Adrenal gland (tissue), 5 donors: ENCODE measurements around the gene ANKRD30A.
"Not testable (repeated sequence)": the region's sequence is repeated elsewhere in the genome, so short reads cannot be mapped to it uniquely, and the experiment has no call there.

Source experiments
- CTCF ChIP-seq, 6 experiments: fragments of 450-650 bp in 4 of 6; fragments of 200-600 bp in 2 of 6; sonication (generic) in 1 of 6; IDR thresholded peaks; 1 replicate in 5 of 6; 2 replicates in 1 of 6; pipeline versions ENCODE4 v1.5.1 to v1.8.0; 2016 to 2021; ENCODE audit warnings: antibody characterized with exemption in 6 of 6, mild to moderate bottlenecking in 2 of 6, moderate library complexity in 1 of 6
- POLR2A ChIP-seq, 2 donors: fragments of 450-650 bp; IDR thresholded peaks; one replicate each; pipeline ENCODE4 v1.6.1; 2017; ENCODE audit warnings: antibody characterized with exemption in 2 of 2, mild to moderate bottlenecking in 2 of 2, moderate library complexity in 1 of 2
- donor health status: DM: no; HTN: no; CAD: no.

- TF ChIP-seq CTCF, POLR2A (IDR thresholded peaks at IDR 0.05): not testable (repeated sequence)
Measured at GRCh38 chr10:37076083-37076482, 49.3 kb upstream of the ANKRD30A start.
